ENCODE data around the gene SOX9.
"Not testable (repeated sequence)": the region's sequence is repeated elsewhere in the genome, so short reads cannot be mapped to it uniquely, and the experiment has no call there.

The SOX9 gene

GRCh38 chr17:72134608-72135394 is 14.0 kb downstream of the SOX9 start:
- DNase-seq (ENCODE audit: low read depth, low spot score) = no peak
- POLR2A ChIA-PET = no interaction called here
- CTCF ChIA-PET = interaction anchor here (3.3 kb wide), 1 partner anchor 14 kb away, joined by 13 read pairs; the partner anchor contains the start of gene SOX9
- H3K4me3 ChIP-seq (ENCODE audit: low read depth, low read length) = no peak overlapping the region
- no peak for TF ChIP-seq CTCF (IDR thresholded peaks at IDR 0.05; ENCODE audit: insufficient read depth, low read length, missing control alignments)

- no peak overlapping the region for H3K4me3 ChIP-seq (ENCODE audit: low read depth, low read length)
- CTCF ChIA-PET = interaction anchor here (1.0 to 3.3 kb wide), 2 partner anchors 15 to 404 kb away, joined by 3 to 13 read pairs; partner anchors contain the start of gene SOX9
- TF ChIP-seq CTCF (IDR thresholded peaks at IDR 0.05; ENCODE audit: insufficient read depth, low read length, missing control alignments) = no peak
- DNase-seq (ENCODE audit: low read depth, low spot score) = no peak
- POLR2A ChIA-PET = no interaction called here
Measured at GRCh38 chr17:72135546-72136325, 14.9 kb downstream of the SOX9 start.

- CTCF ChIA-PET = interaction anchor here (1.0 to 3.3 kb wide), 2 partner anchors 16 to 403 kb away, joined by 3 to 13 read pairs; partner anchors contain the start of gene SOX9
- no peak overlapping the region for H3K4me3 ChIP-seq (ENCODE audit: low read depth, low read length)
- no peak for DNase-seq (ENCODE audit: low read depth, low spot score)
- POLR2A ChIA-PET = no interaction called here
- TF ChIP-seq CTCF (IDR thresholded peaks at IDR 0.05; ENCODE audit: insufficient read depth, low read length, missing control alignments) = no peak
Measured at GRCh38 chr17:72136692-72137091, 15.9 kb downstream of the SOX9 start.

GRCh38 chr17:72137161-72137560 is 16.3 kb downstream of the SOX9 start:
- no peak overlapping the region for H3K4me3 ChIP-seq (ENCODE audit: low read depth, low read length)
- TF ChIP-seq CTCF (IDR thresholded peaks at IDR 0.05; ENCODE audit: insufficient read depth, low read length, missing control alignments) = no peak
- POLR2A ChIA-PET = no interaction called here
- no peak for DNase-seq (ENCODE audit: low read depth, low spot score)
- CTCF ChIA-PET = interaction anchor here (0.9 to 3.3 kb wide), 3 partner anchors 17 to 403 kb away, joined by 3 to 13 read pairs (median 3); partner anchors contain the start of gene SOX9

GRCh38 chr17:72139212-72139611 is 18.4 kb downstream of the SOX9 start:
- TF ChIP-seq CTCF (IDR thresholded peaks at IDR 0.05; ENCODE audit: insufficient read depth, low read length, missing control alignments) = no peak
- DNase-seq (ENCODE audit: low read depth, low spot score) = no peak
- POLR2A ChIA-PET = no interaction called here
- no peak overlapping the region for H3K4me3 ChIP-seq (ENCODE audit: low read depth, low read length)
- CTCF ChIA-PET = no interaction called here

GRCh38 chr17:72141336-72141735 is 20.5 kb downstream of the SOX9 start:
- POLR2A ChIA-PET = no interaction called here
- CTCF ChIA-PET = no interaction called here
- no peak for TF ChIP-seq CTCF (IDR thresholded peaks at IDR 0.05; ENCODE audit: insufficient read depth, low read length, missing control alignments)
- DNase-seq (ENCODE audit: low read depth, low spot score) = no peak
- H3K4me3 ChIP-seq (ENCODE audit: low read depth, low read length) = no peak overlapping the region

- DNase-seq (ENCODE audit: low read depth, low spot score); CTCF ChIA-PET; H3K4me3 ChIP-seq (ENCODE audit: low read depth, low read length): not testable (repeated sequence)
- POLR2A ChIA-PET = interaction anchor here (0.8 kb wide), 1 partner anchor 13 kb away, joined by 3 read pairs; no protein-coding TSS in a partner anchor
Measured at GRCh38 chr17:72142097-72142496, 21.3 kb downstream of the SOX9 start.
